Activated CD4-positive, alpha-beta T cell treated with anti-CD3 and anti-CD28 coated beads, Interleukin-2, amount 50 U/mL, for 1 hour (primary cell): ENCODE data around the gene RIPOR2.
A peak's percentile ranks its signal among the peaks of the same experiment; 100 is the strongest.
"Not testable (repeated sequence)": the region's sequence is repeated elsewhere in the genome, so short reads cannot be mapped to it uniquely, and the experiment has no call there.

Experiments used
- DNase-seq: peaks from one replicate; pipeline ENCODE4 v3.0.0-alpha.2; 2020

RIPOR2 gene

GRCh38 chr6:24950218-24950941, 14.6 kb upstream of the RIPOR2 start:
- no peak for DNase-seq

- peak; percentile 37 for DNase-seq
Measured at GRCh38 chr6:24949020-24949569, 13.3 kb upstream of the RIPOR2 start.

GRCh38 chr6:24948261-24948660, 12.5 kb upstream of the RIPOR2 start:
- DNase-seq, result not testable (repeated sequence)

GRCh38 chr6:24947636-24948035, 11.9 kb upstream of the RIPOR2 start:
- DNase-seq, result no peak

- DNase-seq, result no peak
Measured at GRCh38 chr6:24945054-24945453, 9.3 kb upstream of the RIPOR2 start.

GRCh38 chr6:24943774-24944173, 8.0 kb upstream of the RIPOR2 start:
- no peak for DNase-seq

- DNase-seq, result no peak
Measured at GRCh38 chr6:24940311-24940917, 4.7 kb upstream of the RIPOR2 start.

- DNase-seq, result peak; percentile 57
Measured at GRCh38 chr6:24936641-24937317, 1.0 kb upstream of the RIPOR2 start.

- peak; percentile 41 for DNase-seq
Measured at GRCh38 chr6:24933868-24934401, 1.8 kb downstream of the RIPOR2 start.

- no peak for DNase-seq
Measured at GRCh38 chr6:24933266-24933665, 2.5 kb downstream of the RIPOR2 start.

GRCh38 chr6:24932832-24933231, 2.9 kb downstream of the RIPOR2 start:
- no peak for DNase-seq

GRCh38 chr6:24931718-24932691, 3.8 kb downstream of the RIPOR2 start:
- DNase-seq, result no peak

- DNase-seq, result no peak
Measured at GRCh38 chr6:24931296-24931695, 4.5 kb downstream of the RIPOR2 start.

GRCh38 chr6:24930431-24930871, 5.3 kb downstream of the RIPOR2 start:
- no peak for DNase-seq

GRCh38 chr6:24929242-24929641, 6.5 kb downstream of the RIPOR2 start:
- DNase-seq, result no peak

GRCh38 chr6:24927985-24928745, 7.6 kb downstream of the RIPOR2 start:
- no peak for DNase-seq

GRCh38 chr6:24927277-24927955, 8.3 kb downstream of the RIPOR2 start:
- no peak for DNase-seq

GRCh38 chr6:24926647-24927046, 9.1 kb downstream of the RIPOR2 start:
- DNase-seq, result not testable (repeated sequence)

- DNase-seq, result no peak
Measured at GRCh38 chr6:24926192-24926591, 9.6 kb downstream of the RIPOR2 start.

GRCh38 chr6:24925661-24926060, 10.1 kb downstream of the RIPOR2 start:
- DNase-seq, result no peak
